BE2C (cell line): ENCODE data around the gene HGF.

Source experiments
- DNase-seq: peaks from one replicate; pipeline ENCODE4 v3.0.0-alpha.2; 2020
- H3K27me3 ChIP-seq: fragments of 250-450 bp; sonication (Bioruptor Pico); 2 replicates; pipeline ENCODE4 v1.5.1; 2020; ENCODE audit warnings: mild to moderate bottlenecking
- H3K36me3 ChIP-seq: fragments of 250-450 bp; sonication (Bioruptor Pico); 2 replicates; pipeline ENCODE4 v1.5.1; 2020; ENCODE audit warnings: mild to moderate bottlenecking
- H3K4me1 ChIP-seq: fragments of 250-450 bp; sonication (Bioruptor Pico); 2 replicates; pipeline ENCODE4 v1.5.1; 2020
- H3K4me3 ChIP-seq: 2 replicates; pipeline ENCODE4 v1.5.1; 2011; ENCODE audit warnings: low read depth, low read length
- H3K9me3 ChIP-seq: fragments of 250-450 bp; sonication (Bioruptor Pico); 2 replicates; pipeline ENCODE4 v1.5.1; 2020
- TF ChIP-seq, protein P1 (sequence below): IDR thresholded peaks from 2 replicates; pipeline ENCODE4 v1.5.1; 2012; ENCODE audit warnings: mild to moderate bottlenecking, low read depth, low read length

Gene HGF

DNA sequence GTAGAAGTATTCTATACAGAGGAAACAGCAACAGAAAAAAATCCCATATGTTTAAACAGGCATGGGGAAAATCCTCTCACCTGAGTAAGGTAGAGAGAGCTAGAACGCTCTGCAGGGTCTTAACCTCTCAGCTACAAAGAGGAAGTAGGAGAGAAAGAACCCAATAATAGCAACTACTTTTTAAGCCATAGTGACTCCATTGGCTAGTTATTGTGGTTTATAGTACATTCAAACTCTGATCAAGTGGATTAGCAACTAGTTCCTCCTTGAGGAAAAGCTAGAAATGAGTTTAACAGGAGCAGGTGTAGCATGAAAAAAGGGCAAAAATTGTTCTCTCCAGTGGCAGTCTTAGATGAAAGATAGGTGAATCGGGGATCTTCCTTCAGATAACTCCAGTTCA is 89.7 kb downstream of the HGF start:
- DNase-seq = no peak
- Histone ChIP-seq H3K4me1 (peaks cover 43% of the 10 kb centered on the region), H3K27me3 (no peaks in the 10 kb centered on the region), H3K4me3 (no peak overlapping the region), H3K36me3 (no peaks in the 10 kb centered on the region), H3K9me3 (no peaks in the 10 kb centered on the region)
- TF ChIP-seq, protein P1, sequence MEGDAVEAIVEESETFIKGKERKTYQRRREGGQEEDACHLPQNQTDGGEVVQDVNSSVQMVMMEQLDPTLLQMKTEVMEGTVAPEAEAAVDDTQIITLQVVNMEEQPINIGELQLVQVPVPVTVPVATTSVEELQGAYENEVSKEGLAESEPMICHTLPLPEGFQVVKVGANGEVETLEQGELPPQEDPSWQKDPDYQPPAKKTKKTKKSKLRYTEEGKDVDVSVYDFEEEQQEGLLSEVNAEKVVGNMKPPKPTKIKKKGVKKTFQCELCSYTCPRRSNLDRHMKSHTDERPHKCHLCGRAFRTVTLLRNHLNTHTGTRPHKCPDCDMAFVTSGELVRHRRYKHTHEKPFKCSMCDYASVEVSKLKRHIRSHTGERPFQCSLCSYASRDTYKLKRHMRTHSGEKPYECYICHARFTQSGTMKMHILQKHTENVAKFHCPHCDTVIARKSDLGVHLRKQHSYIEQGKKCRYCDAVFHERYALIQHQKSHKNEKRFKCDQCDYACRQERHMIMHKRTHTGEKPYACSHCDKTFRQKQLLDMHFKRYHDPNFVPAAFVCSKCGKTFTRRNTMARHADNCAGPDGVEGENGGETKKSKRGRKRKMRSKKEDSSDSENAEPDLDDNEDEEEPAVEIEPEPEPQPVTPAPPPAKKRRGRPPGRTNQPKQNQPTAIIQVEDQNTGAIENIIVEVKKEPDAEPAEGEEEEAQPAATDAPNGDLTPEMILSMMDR = no peak

DNA sequence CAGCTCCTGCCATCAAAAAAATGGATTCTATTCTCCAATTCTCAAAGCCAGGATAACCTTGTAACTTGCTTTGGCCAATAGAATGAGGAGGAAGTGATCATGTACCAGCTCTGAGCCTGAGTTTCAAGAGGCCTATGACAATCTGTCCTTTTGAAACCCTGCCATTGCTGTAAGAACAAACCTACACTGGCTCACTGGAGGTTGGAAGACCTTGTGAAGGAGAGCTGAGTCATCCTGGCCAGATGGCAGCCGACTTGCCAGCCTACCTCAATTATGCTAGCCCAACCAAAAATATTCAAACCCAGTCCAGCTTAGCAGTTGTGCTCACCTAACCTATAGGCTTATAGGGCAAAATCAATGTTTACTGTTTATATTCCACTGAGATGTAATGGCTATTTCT is 93.0 kb downstream of the HGF start:
- peak; percentile 59 for DNase-seq
- TF ChIP-seq, protein P1 = no peak
- no peak overlapping the region for H3K4me3 ChIP-seq

DNA sequence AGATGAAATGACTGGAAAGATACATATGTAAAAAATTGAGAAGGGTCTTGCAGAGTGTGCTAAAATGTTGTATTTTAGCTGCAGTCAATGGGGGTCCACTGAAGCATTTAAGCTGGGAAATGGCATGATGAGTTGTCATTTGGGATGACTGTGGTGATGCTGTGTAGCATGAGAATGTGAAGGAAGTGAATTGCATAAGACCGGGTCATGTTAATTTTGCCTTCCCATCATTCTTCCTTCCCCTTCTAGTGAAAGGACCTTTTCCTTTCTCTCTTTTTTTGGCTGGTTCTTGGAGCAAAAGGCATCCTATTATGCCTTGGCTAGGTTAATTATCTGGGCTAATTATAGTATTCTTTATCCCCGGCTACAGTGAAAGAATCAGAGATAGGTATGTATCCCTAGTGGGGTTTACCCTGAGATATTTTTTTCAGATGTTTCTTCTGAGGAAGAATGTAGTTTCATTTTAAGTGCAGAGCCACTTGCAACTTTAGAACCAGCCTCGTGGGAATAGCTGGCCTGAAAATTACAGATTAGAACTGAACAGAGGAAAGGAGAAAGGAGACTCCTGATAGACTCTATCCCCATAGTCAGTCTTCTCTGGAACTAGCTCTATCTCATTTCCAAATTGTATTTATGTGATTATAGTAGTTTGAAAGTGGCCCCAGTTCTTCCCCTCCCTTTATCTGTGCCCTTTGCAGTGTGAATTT is 93.6 kb downstream of the HGF start:
- DNase-seq = no peak
- H3K9me3 ChIP-seq = no peaks in the 10 kb centered on the region
- H3K4me3 ChIP-seq = no peak overlapping the region
- TF ChIP-seq, protein P1 = no peak
- H3K36me3 ChIP-seq = no peaks in the 10 kb centered on the region
- H3K27me3 ChIP-seq = no peaks in the 10 kb centered on the region
- H3K4me1 ChIP-seq = peaks cover 20% of the 10 kb centered on the region

More for the DNA sequence above, 93.0 kb downstream of the HGF start:
- Histone ChIP-seq H3K36me3 (no peaks in the 10 kb centered on the region), H3K4me1 (peaks cover 20% of the 10 kb centered on the region), H3K27me3 (no peaks in the 10 kb centered on the region), H3K9me3 (no peaks in the 10 kb centered on the region)

DNA sequence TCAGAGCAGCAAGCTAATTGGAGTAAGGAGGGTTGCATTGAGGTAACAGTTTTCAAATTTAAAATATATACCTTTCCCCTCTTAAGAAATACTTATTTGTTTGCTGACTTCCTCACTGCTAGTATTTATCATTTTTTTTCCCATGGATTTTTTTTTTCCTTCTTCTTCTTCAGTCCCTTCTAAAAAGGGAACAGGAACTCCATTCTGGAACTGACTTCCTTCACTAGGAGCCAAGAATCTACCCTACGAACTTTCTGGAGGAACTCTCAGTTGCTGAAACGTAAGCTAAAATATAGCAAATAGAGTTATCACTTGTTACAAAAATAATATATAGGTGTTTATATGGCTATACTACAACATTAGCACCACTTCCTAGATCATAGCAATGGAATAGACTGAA is 95.4 kb downstream of the HGF start:
- TF ChIP-seq, protein P1 = no peak
- no peak for DNase-seq
- Histone ChIP-seq H3K4me1 (peaks cover 21% of the 10 kb centered on the region), H3K27me3 (no peaks in the 10 kb centered on the region), H3K4me3 (no peak overlapping the region), H3K9me3 (no peaks in the 10 kb centered on the region), H3K36me3 (no peaks in the 10 kb centered on the region)

DNA sequence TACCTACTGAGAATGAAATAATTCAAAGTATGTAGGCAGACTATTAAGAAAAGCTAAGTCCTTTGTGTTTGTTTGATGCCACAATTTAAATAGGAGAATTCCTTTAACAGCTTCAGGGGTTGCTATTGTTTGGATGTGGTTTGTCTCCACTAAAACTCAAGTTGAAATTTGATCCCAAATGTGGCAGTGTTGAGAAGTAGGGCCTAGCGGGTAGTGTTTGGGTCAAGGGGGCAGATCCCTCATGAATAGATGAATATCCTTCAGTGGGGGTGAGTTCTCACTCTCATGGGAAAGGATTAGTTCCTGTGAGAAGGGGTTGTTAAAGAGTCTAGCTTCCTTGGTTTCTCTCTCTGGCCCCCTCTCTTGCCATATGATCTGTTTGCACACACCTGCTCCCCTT is 97.0 kb downstream of the HGF start:
- DNase-seq = no peak
- no peak overlapping the region for H3K4me3 ChIP-seq
- H3K27me3 ChIP-seq = no peaks in the 10 kb centered on the region
- H3K9me3 ChIP-seq = no peaks in the 10 kb centered on the region
- H3K36me3 ChIP-seq = no peaks in the 10 kb centered on the region
- peaks cover 28% of the 10 kb centered on the region for H3K4me1 ChIP-seq
- TF ChIP-seq, protein P1 = no peak

DNA sequence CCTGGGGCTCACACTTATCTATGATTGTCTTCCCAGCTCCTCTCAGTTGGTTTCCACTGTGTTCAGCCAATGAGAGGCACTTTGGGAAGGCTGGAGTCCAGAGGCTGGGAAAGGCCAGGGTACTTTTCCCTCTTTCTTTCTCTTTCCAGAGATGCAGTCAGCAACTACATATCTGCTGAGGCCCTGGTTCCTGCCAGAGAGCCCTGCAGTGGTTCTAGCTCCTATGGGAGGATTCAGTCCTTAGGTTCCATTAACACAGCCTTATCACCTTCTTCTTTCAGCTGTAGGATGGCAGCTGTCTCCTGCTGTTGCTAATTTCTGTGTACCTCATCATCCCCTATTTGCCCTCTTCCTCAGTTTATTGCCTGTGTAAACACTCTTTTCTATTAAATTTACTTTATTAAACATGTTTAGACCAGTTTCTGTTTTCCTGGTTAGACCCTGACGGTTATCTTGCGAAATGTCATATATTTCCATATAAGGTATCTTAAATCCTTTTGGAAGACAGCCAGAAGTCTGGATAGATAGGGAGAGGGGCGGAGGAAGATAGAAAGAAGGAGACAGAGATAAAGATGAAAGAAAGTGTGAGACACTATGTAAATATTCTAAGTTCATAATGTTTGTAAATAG is 100.3 kb downstream of the HGF start:
- peaks cover 19% of the 10 kb centered on the region for H3K4me1 ChIP-seq
- no peaks in the 10 kb centered on the region for H3K36me3 ChIP-seq
- H3K9me3 ChIP-seq = no peaks in the 10 kb centered on the region
- TF ChIP-seq, protein P1 = no peak
- H3K4me3 ChIP-seq = no peak overlapping the region
- H3K27me3 ChIP-seq = no peaks in the 10 kb centered on the region
- DNase-seq = peak; percentile 71
